Muscle of back (tissue), 11 donors: Measurements from ENCODE around the gene DOCK3. TPM values are rescaled to one million over a fixed set of nuclear protein-coding genes. Genes with fewer than 3 reads are reported as not detected.

Experiments used
- DNase-seq, 3 donors: peaks; one replicate each; pipeline versions ENCODE4 v3.0.0 to v3.0.0-alpha.2; 2013
- polyA plus RNA-seq, 10 donors: library from polyadenylated mRNA; unstranded; fragments of 120-200 nt; gene quantifications; one replicate each; pipeline ENCODE4 v1.2.1, GENCODE V29; 2013; ENCODE audit not compliant: insufficient read length in 10 of 10

Gene DOCK3
- polyA plus RNA-seq, 10 donors, result 0.07 to 0.76 (median 0.22) TPM

DNA sequence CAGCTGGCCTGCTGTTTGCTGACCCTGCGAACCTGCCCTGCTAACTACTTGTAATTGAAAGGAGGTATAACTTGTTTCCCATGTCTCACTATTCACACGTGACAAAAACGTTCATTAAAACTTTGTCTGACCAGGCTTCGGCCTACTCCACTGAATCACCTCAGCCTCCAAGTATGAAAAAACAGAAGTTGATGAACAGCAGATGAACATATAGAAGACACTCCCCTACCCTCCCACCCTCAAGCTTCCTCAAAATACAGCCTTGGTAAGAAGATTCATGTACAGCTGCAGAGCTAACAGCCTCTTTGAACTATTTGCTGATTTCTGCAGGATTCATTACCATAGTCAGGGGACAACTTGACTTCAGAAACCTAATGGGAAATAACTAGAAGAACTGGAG is 727.0 kb downstream of the DOCK3 start:
- DNase-seq, result no peak

GRCh38 chr3:51403675-51404074 is 728.9 kb downstream of the DOCK3 start:
- no peak for DNase-seq

- DNase-seq, result no peak
Measured at GRCh38 chr3:51408021-51408420, 733.3 kb downstream of the DOCK3 start.

- DNase-seq, result no peak
Measured at GRCh38 chr3:51408813-51409212, 734.1 kb downstream of the DOCK3 start.

DNA sequence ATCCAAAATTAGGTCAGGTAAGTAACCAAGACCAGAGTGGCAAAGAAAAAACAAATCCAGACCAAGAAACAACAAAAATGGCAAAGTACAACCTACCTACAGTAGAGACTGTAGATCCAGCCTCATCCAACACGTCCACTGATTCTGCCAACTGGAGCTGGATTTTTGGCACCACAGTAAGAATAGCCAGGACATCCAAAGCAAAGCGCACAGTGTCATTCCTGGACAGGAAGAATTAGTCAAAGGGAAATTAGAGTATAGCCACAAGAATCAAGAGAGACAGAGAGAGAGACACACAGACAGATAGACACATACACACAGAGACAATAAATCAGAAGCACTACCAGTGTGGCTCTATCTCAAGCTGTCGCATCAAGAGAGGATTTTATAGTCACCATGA is 747.5 kb downstream of the DOCK3 start:
- DNase-seq, result no peak

DNA sequence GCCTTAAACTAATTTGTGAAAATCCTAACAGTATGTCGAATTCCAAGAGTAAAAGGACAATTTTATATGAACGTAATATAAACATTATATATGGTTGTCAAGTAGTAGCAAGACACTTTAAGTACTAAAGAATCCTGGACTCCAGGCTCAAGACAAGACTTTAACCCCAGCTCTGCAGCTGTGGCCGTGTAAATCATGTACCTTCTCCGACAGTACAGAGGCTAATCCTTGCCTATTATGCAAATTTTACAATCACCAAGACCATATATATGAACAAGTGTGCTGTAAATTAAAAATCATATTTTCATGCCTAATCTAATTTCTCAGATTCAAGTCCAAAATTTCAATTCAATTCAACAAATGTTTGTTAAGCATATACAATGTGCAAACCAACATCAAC is 752.2 kb downstream of the DOCK3 start:
- DNase-seq, result no peak

DNA sequence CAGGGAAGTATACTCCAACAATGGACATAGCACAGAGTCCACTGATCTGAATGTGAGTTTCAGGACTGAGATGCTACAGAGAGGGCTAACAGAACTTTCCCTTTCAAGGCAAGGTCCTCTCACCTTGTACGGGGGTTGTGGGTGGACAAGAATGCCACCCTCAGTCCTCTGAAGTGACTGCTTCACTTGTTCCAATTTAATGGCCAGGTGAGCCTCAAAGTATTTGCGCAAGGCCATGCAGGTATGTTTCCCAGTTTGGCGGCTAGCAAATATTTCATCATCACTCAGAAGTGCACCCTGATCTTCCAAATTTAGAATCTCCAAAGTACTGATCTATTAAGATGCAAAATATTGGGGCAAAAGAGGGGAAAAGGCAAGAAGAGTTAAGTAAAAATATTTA is 754.4 kb downstream of the DOCK3 start:
- no peak for DNase-seq

Other genes with a start within 250 kb of the DOCK3 start
- 10 to 100 TPM in 1 of 10 donors, 1 to 10 TPM in 9; 3.6 to 11.0 (median 5.7) TPM for gene CACNA2D2, start 171.3 kb upstream of the DOCK3 start, polyA plus RNA-seq
- 10 to 100 TPM; 13.1 to 21.5 (median 16.8) TPM for gene C3orf18, start 107.2 kb upstream of the DOCK3 start, polyA plus RNA-seq
- gene HEMK1, start 105.4 kb upstream of the DOCK3 start, polyA plus RNA-seq, result 10 to 100 TPM; 14.3 to 18.4 (median 16.2) TPM
- 10 to 100 TPM in 8 of 10 donors, 1 to 10 TPM in 2; 8.6 to 14.7 (median 11.6) TPM for gene CISH, start 63.2 kb upstream of the DOCK3 start, polyA plus RNA-seq
- 10 to 100 TPM; 23.1 to 30.1 (median 25.4) TPM for gene MAPKAPK3, start 57.8 kb upstream of the DOCK3 start, polyA plus RNA-seq